H1 (cell line): ENCODE results near the gene ENTR1. TPM values are rescaled to one million over a fixed set of nuclear protein-coding genes. Genes with fewer than 3 reads are reported as not detected.

ENCODE experiments used
- EGR1 ChIP-seq: IDR thresholded peaks from 2 replicates; pipeline ENCODE4 v1.6.1; 2011; ENCODE audit warnings: low read depth, low read length, borderline replicate concordance
- JUND ChIP-seq: IDR thresholded peaks from 2 replicates; pipeline ENCODE4 v1.6.1; 2011; ENCODE audit warnings: mild to moderate bottlenecking, improper control_type of control experiment, low read length
- KDM1A ChIP-seq: fragments of 200-600, 300-600 bp; sonication (generic); IDR thresholded peaks from 2 replicates; pipeline ENCODE4 v1.7.1; 2016; ENCODE audit warnings: mild to moderate bottlenecking, low read length, borderline replicate concordance
- RAD21 ChIP-seq, 2 experiments: IDR thresholded peaks in 1 of 2; conservative IDR thresholded peaks in 1 of 2; 2 replicates each; pipeline ENCODE4 v1.6.1; 2011; ENCODE audit warnings: low read depth in 2 of 2, low read length in 2 of 2, improper control_type of control experiment in 1 of 2, inconsistent platforms in 1 of 2, mild to moderate bottlenecking in 1 of 2, moderate library complexity in 1 of 2
- USF2 ChIP-seq: IDR thresholded peaks from 2 replicates; pipeline ENCODE4 v1.6.1; 2011; ENCODE audit warnings: low read length, improper control_type of control experiment
- polyA plus RNA-seq, 7 experiments: library from polyadenylated mRNA; depleted of rRNA in 3 of 7; stranded (reverse) in 5 of 7; unstranded in 2 of 7; fragments of >200 nt in 5 of 7; fragments of 200-250 nt in 2 of 7; gene quantifications; 1 replicate in 5 of 7; 2 replicates in 1 of 7; 4 replicates in 1 of 7; pipeline versions ENCODE4 v1.2.1 to v1.2.3, GENCODE V29; 2011 to 2013; ENCODE audit warnings: missing spikeins in 2 of 7, mixed read lengths in 2 of 7
- total RNA-seq: library from RNA; stranded (reverse); fragmentation: NEBNext Ultra II Directional; extraction: Animal tissue kit (Norgen Biotek cat#: 25700); gene quantifications from 2 replicates; pipeline ENCODE4 v1.2.1, GENCODE V29; 2021
- TF ChIP-seq, protein P1 (sequence below): fragments of 300-600 bp; sonication (generic); IDR thresholded peaks from 2 replicates; pipeline ENCODE4 v1.7.1; 2012; ENCODE audit warnings: low read length, moderate library complexity, mild to moderate bottlenecking, inconsistent platforms; ENCODE audit not compliant: insufficient replicate concordance

Gene ENTR1
- total and polyA plus RNA-seq, 2 of the 8 experiments (the other 6 are each of a cell fraction or from before 2014, with no cell fraction given): 65.2 to 102 TPM

GRCh38 chr9:136457326-136457725 lies 46.9 kb upstream of the ENTR1 start (continued):
- TF ChIP-seq, protein P1, sequence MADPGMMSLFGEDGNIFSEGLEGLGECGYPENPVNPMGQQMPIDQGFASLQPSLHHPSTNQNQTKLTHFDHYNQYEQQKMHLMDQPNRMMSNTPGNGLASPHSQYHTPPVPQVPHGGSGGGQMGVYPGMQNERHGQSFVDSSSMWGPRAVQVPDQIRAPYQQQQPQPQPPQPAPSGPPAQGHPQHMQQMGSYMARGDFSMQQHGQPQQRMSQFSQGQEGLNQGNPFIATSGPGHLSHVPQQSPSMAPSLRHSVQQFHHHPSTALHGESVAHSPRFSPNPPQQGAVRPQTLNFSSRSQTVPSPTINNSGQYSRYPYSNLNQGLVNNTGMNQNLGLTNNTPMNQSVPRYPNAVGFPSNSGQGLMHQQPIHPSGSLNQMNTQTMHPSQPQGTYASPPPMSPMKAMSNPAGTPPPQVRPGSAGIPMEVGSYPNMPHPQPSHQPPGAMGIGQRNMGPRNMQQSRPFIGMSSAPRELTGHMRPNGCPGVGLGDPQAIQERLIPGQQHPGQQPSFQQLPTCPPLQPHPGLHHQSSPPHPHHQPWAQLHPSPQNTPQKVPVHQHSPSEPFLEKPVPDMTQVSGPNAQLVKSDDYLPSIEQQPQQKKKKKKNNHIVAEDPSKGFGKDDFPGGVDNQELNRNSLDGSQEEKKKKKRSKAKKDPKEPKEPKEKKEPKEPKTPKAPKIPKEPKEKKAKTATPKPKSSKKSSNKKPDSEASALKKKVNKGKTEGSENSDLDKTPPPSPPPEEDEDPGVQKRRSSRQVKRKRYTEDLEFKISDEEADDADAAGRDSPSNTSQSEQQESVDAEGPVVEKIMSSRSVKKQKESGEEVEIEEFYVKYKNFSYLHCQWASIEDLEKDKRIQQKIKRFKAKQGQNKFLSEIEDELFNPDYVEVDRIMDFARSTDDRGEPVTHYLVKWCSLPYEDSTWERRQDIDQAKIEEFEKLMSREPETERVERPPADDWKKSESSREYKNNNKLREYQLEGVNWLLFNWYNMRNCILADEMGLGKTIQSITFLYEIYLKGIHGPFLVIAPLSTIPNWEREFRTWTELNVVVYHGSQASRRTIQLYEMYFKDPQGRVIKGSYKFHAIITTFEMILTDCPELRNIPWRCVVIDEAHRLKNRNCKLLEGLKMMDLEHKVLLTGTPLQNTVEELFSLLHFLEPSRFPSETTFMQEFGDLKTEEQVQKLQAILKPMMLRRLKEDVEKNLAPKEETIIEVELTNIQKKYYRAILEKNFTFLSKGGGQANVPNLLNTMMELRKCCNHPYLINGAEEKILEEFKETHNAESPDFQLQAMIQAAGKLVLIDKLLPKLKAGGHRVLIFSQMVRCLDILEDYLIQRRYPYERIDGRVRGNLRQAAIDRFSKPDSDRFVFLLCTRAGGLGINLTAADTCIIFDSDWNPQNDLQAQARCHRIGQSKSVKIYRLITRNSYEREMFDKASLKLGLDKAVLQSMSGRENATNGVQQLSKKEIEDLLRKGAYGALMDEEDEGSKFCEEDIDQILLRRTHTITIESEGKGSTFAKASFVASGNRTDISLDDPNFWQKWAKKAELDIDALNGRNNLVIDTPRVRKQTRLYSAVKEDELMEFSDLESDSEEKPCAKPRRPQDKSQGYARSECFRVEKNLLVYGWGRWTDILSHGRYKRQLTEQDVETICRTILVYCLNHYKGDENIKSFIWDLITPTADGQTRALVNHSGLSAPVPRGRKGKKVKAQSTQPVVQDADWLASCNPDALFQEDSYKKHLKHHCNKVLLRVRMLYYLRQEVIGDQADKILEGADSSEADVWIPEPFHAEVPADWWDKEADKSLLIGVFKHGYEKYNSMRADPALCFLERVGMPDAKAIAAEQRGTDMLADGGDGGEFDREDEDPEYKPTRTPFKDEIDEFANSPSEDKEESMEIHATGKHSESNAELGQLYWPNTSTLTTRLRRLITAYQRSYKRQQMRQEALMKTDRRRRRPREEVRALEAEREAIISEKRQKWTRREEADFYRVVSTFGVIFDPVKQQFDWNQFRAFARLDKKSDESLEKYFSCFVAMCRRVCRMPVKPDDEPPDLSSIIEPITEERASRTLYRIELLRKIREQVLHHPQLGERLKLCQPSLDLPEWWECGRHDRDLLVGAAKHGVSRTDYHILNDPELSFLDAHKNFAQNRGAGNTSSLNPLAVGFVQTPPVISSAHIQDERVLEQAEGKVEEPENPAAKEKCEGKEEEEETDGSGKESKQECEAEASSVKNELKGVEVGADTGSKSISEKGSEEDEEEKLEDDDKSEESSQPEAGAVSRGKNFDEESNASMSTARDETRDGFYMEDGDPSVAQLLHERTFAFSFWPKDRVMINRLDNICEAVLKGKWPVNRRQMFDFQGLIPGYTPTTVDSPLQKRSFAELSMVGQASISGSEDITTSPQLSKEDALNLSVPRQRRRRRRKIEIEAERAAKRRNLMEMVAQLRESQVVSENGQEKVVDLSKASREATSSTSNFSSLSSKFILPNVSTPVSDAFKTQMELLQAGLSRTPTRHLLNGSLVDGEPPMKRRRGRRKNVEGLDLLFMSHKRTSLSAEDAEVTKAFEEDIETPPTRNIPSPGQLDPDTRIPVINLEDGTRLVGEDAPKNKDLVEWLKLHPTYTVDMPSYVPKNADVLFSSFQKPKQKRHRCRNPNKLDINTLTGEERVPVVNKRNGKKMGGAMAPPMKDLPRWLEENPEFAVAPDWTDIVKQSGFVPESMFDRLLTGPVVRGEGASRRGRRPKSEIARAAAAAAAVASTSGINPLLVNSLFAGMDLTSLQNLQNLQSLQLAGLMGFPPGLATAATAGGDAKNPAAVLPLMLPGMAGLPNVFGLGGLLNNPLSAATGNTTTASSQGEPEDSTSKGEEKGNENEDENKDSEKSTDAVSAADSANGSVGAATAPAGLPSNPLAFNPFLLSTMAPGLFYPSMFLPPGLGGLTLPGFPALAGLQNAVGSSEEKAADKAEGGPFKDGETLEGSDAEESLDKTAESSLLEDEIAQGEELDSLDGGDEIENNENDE: no peak
- no peak for TF ChIP-seq USF2
- no peak for TF ChIP-seq RAD21 (IDR thresholded peaks at IDR 0.05 in 1 of 2, conservative IDR thresholded peaks at IDR 0.05 in 1 of 2; ENCODE audit: low read depth in 2 of 2, low read length in 2 of 2)
- no peak for TF ChIP-seq JUND
- TF ChIP-seq EGR1: no peak
- TF ChIP-seq KDM1A: no peak
- TF ChIP-seq, all 59 proteins: peak for 0
